IPS-20b (cell line): Measurements from ENCODE around the gene TDP1.
"Not testable (repeated sequence)": the region's sequence is repeated elsewhere in the genome, so short reads cannot be mapped to it uniquely, and the experiment has no call there.

Source experiments
- H3K27ac ChIP-seq: one replicate; pipeline ENCODE4 v1.5.1; 2013; ENCODE audit warnings: low read length
- H3K27me3 ChIP-seq: 2 replicates; pipeline ENCODE4 v1.6.1; 2013; ENCODE audit warnings: mild to moderate bottlenecking, low read length, inconsistent platforms; ENCODE audit not compliant: insufficient read depth
- H3K36me3 ChIP-seq: 2 replicates; pipeline ENCODE4 v1.6.1; 2013; ENCODE audit warnings: low read depth, mild to moderate bottlenecking, inconsistent platforms, low read length, moderate library complexity; ENCODE audit not compliant: insufficient read depth
- H3K4me1 ChIP-seq: 2 replicates; pipeline ENCODE4 v1.6.1; 2013; ENCODE audit warnings: mild to moderate bottlenecking, control low read depth, inconsistent platforms, low read length, moderate library complexity; ENCODE audit not compliant: insufficient read depth
- H3K4me3 ChIP-seq: 2 replicates; pipeline ENCODE4 v1.5.1; 2013; ENCODE audit warnings: mild to moderate bottlenecking, low read length, inconsistent platforms
- H3K9ac ChIP-seq: 2 replicates; pipeline ENCODE4 v1.6.1; 2013; ENCODE audit warnings: low read depth, mild to moderate bottlenecking, inconsistent platforms, low read length, moderate library complexity
- H3K9me3 ChIP-seq: 2 replicates; pipeline ENCODE4 v1.6.1; 2013; ENCODE audit warnings: mild to moderate bottlenecking, low read depth, low read length, inconsistent platforms; ENCODE audit not compliant: insufficient read depth

The TDP1 gene

GRCh38 chr14:90089486-90089885 is 133.8 kb downstream of the TDP1 start:
- not testable (repeated sequence) for H3K4me3 ChIP-seq, H3K9ac ChIP-seq, H3K27ac ChIP-seq, H3K4me1 ChIP-seq, H3K36me3 ChIP-seq, H3K9me3 ChIP-seq, H3K27me3 ChIP-seq

DNA sequence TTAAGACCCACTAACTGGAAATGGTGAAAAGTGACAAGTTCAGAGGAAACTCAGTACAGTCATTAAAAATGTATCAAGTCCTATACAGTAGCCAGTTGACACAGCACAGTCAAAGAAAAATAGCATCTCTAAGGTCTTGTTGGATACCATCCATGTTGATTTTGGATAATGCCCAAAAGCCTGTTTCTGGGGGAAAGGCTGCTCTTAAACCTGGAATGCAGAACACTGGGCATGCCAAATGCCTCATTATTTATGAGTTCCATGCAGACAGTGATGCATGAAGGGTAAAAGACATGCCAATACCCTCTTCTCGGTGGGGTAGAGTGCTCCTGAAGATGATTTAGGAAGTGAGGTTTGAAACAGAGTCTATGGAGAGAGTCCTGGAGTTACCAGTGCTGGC is 135.7 kb downstream of the TDP1 start:
- H3K27ac ChIP-seq: no peak overlapping the region
- peaks cover 5% of the 10 kb centered on the region; the same call in 1 of the 2 replicates for H3K9me3 ChIP-seq
- no peak overlapping the region for H3K9ac ChIP-seq
- H3K36me3 ChIP-seq: no peaks in the 10 kb centered on the region
- no peaks in the 10 kb centered on the region for H3K27me3 ChIP-seq
- H3K4me3 ChIP-seq: no peak overlapping the region
- H3K4me1 ChIP-seq: no peaks in the 10 kb centered on the region; the same call in 1 of the 2 replicates

DNA sequence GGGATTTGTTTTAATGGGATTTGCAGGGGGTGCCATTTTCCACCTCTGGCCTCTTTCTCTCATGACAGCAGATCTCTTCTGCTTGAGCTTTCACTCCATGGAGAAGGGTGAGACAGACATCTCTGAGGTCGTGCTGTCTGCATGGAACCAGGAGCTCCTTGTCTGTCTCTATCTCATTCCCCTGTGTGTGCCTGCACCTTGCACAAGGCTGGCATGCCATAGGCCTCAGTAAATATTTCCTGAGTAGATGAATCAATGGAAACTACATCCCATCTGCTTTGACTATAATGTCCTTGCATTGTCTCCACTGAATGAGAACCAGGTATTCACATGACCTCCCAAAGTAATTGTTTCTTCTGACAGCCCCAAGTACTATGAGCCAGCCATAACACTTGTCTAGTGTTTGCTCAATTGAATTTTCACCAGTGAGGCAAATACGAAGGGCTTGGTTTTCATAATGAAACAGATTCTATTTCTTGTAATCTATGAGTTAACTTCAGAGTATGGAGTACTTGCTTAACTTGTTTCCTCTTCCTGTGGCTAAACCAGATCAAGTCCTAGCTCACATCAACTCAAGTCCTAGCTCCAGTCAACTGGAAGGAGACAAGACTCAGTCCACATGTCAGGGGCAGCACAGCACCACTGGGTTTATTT is 138.3 kb downstream of the TDP1 start:
- Histone ChIP-seq H3K4me3 (no peak overlapping the region), H3K36me3 (no peaks in the 10 kb centered on the region), H3K9me3 (peaks cover 5% of the 10 kb centered on the region; the same call in 1 of the 2 replicates), H3K4me1 (no peaks in the 10 kb centered on the region; the same call in 1 of the 2 replicates), H3K27me3 (no peaks in the 10 kb centered on the region), H3K27ac (no peak overlapping the region), H3K9ac (no peak overlapping the region)
